Thyroid gland (tissue), 4 donors: ENCODE results near the gene DAGLB. TPM values are rescaled to one million over a fixed set of nuclear protein-coding genes. Genes with fewer than 3 reads are reported as not detected.

Source experiments
- DNase-seq, 2 donors: peaks; one replicate each; pipeline ENCODE4 v3.0.0-alpha.2; 2019
- H3K27ac ChIP-seq, 3 donors: fragments of 200-600 bp; sonication (generic); 1 replicate in 2 of 3; 2 replicates in 1 of 3; pipeline ENCODE4 v1.5.1; 2016 to 2019; ENCODE audit warnings: mild to moderate bottlenecking in 1 of 3, moderate library complexity in 1 of 3
- H3K27me3 ChIP-seq: fragments of 200-600 bp; sonication (generic); one replicate; pipeline ENCODE4 v1.5.1; 2019
- H3K36me3 ChIP-seq, 2 donors: fragments of 200-600 bp; sonication (generic); one replicate each; pipeline ENCODE4 v1.5.1; 2016 to 2019
- H3K4me1 ChIP-seq, 2 donors: fragments of 200-600 bp; sonication (generic); one replicate each; pipeline ENCODE4 v1.5.1; 2017 to 2019
- H3K4me3 ChIP-seq, 3 donors: fragments of 200-600 bp; sonication (generic); replicated peaks in 1 of 3; 1 replicate in 2 of 3; 2 replicates in 1 of 3; pipeline ENCODE4 v1.5.1; 2016; ENCODE audit warnings: mild to moderate bottlenecking in 1 of 3
- H3K9me3 ChIP-seq: fragments of 200-600 bp; sonication (generic); one replicate; pipeline ENCODE4 v1.5.1; 2017
- CTCF ChIP-seq, 6 experiments: fragments of 200-600 bp in 3 of 6; fragments of 450-650 bp in 3 of 6; sonication (generic) in 3 of 6; IDR thresholded peaks; one replicate each; pipeline ENCODE4 v1.5.1; 2016 to 2019; ENCODE audit warnings: antibody characterized with exemption in 6 of 6, mild to moderate bottlenecking in 2 of 6, inconsistent platforms in 1 of 6, moderate library complexity in 1 of 6
- POLR2A ChIP-seq, 2 donors: fragments of 450-650 bp; IDR thresholded peaks; one replicate each; pipeline ENCODE4 v1.6.1; 2017; ENCODE audit warnings: antibody characterized with exemption in 2 of 2, mild to moderate bottlenecking in 2 of 2, moderate library complexity in 1 of 2
- WGBS, 2 donors: methylation state at CpG; one replicate each; pipeline ENCODE4 v1.1.5; 2017; 5-methylcytosine and 5-hydroxymethylcytosine counted together
- intact Hi-C: fragments of 100-400 bp; cut with DNase I; formaldehyde crosslinking; loops from one replicate; pipeline ENCODE4 v1.15.1; 2023
- total RNA-seq, 4 donors: library from RNA; depleted of rRNA; stranded (reverse); fragments of >200 nt; gene quantifications; one replicate each; pipeline ENCODE4 v1.2.3, GENCODE V29; 2016

The DAGLB gene
- total RNA-seq, 4 donors from 2014 or later = 14.1 to 18.4 (median 16.2) TPM

GRCh38 chr7:6419310-6419773 is 28.4 kb downstream of the DAGLB start:
- DNase-seq = no peak
- Histone ChIP-seq H3K36me3 (peaks cover 23 to 30% of the 10 kb centered on the region in 2 donors), H3K27me3 (no peaks in the 10 kb centered on the region), H3K4me1 (no peaks in the 10 kb centered on the region), H3K27ac (no peak overlapping the region), H3K4me3 (no peak overlapping the region), H3K9me3 (no peaks in the 10 kb centered on the region)
- intact Hi-C loops = no loop called here
- no peak for TF ChIP-seq CTCF (IDR thresholded peaks at IDR 0.05)
- TF ChIP-seq POLR2A (IDR thresholded peaks at IDR 0.05) = no peak
- WGBS, 2 donors = 95 to 97% methylated on average over 16 of the region's 16 CpGs

- H3K27me3 ChIP-seq = no peaks in the 10 kb centered on the region
- no peak overlapping the region for H3K4me3 ChIP-seq
- peaks cover 19 to 42% of the 10 kb centered on the region in 2 donors for H3K36me3 ChIP-seq
- 95 to 99% methylated on average over 5 of the region's 5 CpGs for WGBS, 2 donors
- H3K4me1 ChIP-seq = no peaks in the 10 kb centered on the region
- H3K9me3 ChIP-seq = no peaks in the 10 kb centered on the region
- H3K27ac ChIP-seq = no peak overlapping the region
- no peak for TF ChIP-seq POLR2A (IDR thresholded peaks at IDR 0.05)
- no peak for TF ChIP-seq CTCF (IDR thresholded peaks at IDR 0.05)
- DNase-seq = no peak
- intact Hi-C loops = no loop called here
These were observed 30.3 kb downstream of the DAGLB start for GRCh38 chr7:6417408-6417807.

GRCh38 chr7:6416516-6417145 is 31.1 kb downstream of the DAGLB start:
- TF ChIP-seq CTCF (IDR thresholded peaks at IDR 0.05) (no peak), POLR2A (IDR thresholded peaks at IDR 0.05) (no peak)
- Histone ChIP-seq H3K9me3 (no peaks in the 10 kb centered on the region), H3K27me3 (no peaks in the 10 kb centered on the region), H3K27ac (no peak overlapping the region), H3K4me3 (no peak overlapping the region), H3K4me1 (no peaks in the 10 kb centered on the region), H3K36me3 (peaks cover 14 to 42% of the 10 kb centered on the region in 2 donors)
- intact Hi-C loops = no loop called here
- DNase-seq = no peak
- WGBS, 2 donors = 81 to 83% methylated on average over 21 to 23 of the region's 23 CpGs

GRCh38 chr7:6413637-6414036 is 34.1 kb downstream of the DAGLB start:
- TF ChIP-seq POLR2A (IDR thresholded peaks at IDR 0.05) (no peak), CTCF (IDR thresholded peaks at IDR 0.05) (no peak)
- intact Hi-C loops = no loop called here
- WGBS, 2 donors = 92 to 94% methylated on average over 10 of the region's 10 CpGs
- Histone ChIP-seq H3K4me1 (no peaks in the 10 kb centered on the region), H3K36me3 (peaks cover 38 to 55% of the 10 kb centered on the region in 2 donors), H3K27ac (no peak overlapping the region), H3K27me3 (no peaks in the 10 kb centered on the region), H3K4me3 (no peak overlapping the region), H3K9me3 (no peaks in the 10 kb centered on the region)
- DNase-seq = no peak

GRCh38 chr7:6409944-6410693 is 37.6 kb downstream of the DAGLB start:
- no peaks in the 10 kb centered on the region for H3K27me3 ChIP-seq
- intact Hi-C loops = no loop called here
- H3K9me3 ChIP-seq = no peaks in the 10 kb centered on the region
- peaks cover 32 to 63% of the 10 kb centered on the region in 2 donors for H3K36me3 ChIP-seq
- WGBS, 2 donors = 93% methylated on average over 30 to 32 of the region's 34 CpGs
- H3K27ac ChIP-seq = no peak overlapping the region
- TF ChIP-seq CTCF (IDR thresholded peaks at IDR 0.05) = no peak
- no peak for TF ChIP-seq POLR2A (IDR thresholded peaks at IDR 0.05)
- no peak overlapping the region for H3K4me3 ChIP-seq
- H3K4me1 ChIP-seq = no peaks in the 10 kb centered on the region
- no peak for DNase-seq
